Adrenal gland (tissue), 12 donors: ENCODE measurements around the gene CNRIP1. TPM values are rescaled to one million over a fixed set of nuclear protein-coding genes. Genes with fewer than 3 reads are reported as not detected.

ENCODE experiments used
- DNase-seq, 7 donors: peaks; one replicate each; pipeline ENCODE4 v3.0.0-alpha.2; 2019 to 2020
- H3K27ac ChIP-seq, 5 donors: fragments of 200-600 bp; sonication (generic) in 4 of 5; 1 replicate in 3 of 5; 2 replicates in 2 of 5; pipeline versions ENCODE4 v1.5.1 to v1.8.0; 2016 to 2020; ENCODE audit warnings: mild to moderate bottlenecking in 1 of 5
- H3K27me3 ChIP-seq: fragments of 200-600 bp; 2 replicates; pipeline ENCODE4 v1.8.0; 2021
- H3K36me3 ChIP-seq, 2 donors: fragments of 200-600 bp; replicated peaks in 1 of 2; 1 replicate in 1 of 2; 2 replicates in 1 of 2; pipeline versions ENCODE4 v1.5.1 to v1.8.0; 2018 to 2022
- H3K4me1 ChIP-seq, 2 donors: fragments of 200-600 bp; replicated peaks in 1 of 2; 1 replicate in 1 of 2; 2 replicates in 1 of 2; pipeline versions ENCODE4 v1.5.1 to v1.8.0; 2018 to 2021
- H3K4me3 ChIP-seq, 4 donors: fragments of 200-600 bp; sonication (generic) in 3 of 4; one replicate each; pipeline ENCODE4 v1.5.1; 2016 to 2018
- H3K9me3 ChIP-seq, 3 donors: fragments of 200-600 bp; sonication (generic) in 1 of 3; replicated peaks in 1 of 3; 1 replicate in 2 of 3; 2 replicates in 1 of 3; pipeline versions ENCODE4 v1.5.1 to v1.8.0; 2016 to 2021
- POLR2A ChIP-seq, 2 donors: fragments of 450-650 bp; IDR thresholded peaks; one replicate each; pipeline ENCODE4 v1.6.1; 2017; ENCODE audit warnings: antibody characterized with exemption in 2 of 2, mild to moderate bottlenecking in 2 of 2, moderate library complexity in 1 of 2
- WGBS, 4 donors: extraction: QIAGEN DNeasy Blood & Tissue Kit in 2 of 4; methylation state at CpG; one replicate each; pipeline versions ENCODE4 v1.1.5 to v1.1.7; 2013 to 2017; 5-methylcytosine and 5-hydroxymethylcytosine counted together
- intact Hi-C, 2 donors: fragments of 100-400 bp; cut with DNase I; formaldehyde crosslinking; loops; one replicate each; pipeline versions ENCODE4 v1.14.1 to v1.15.0; 2022 to 2023
- polyA plus RNA-seq, 3 donors: library from polyadenylated mRNA; stranded (reverse); fragments of 200-250 nt in 2 of 3; fragments of 350-450 nt in 1 of 3; fragmentation: Illumina TruSeq in 1 of 3; extraction: RNeasy Lipid Tissue Mini Kit (QIAGEN cat#74804) in 1 of 3; gene quantifications; one replicate each; pipeline ENCODE4 v1.2.3, GENCODE V29; 2013 to 2014
- total RNA-seq, 9 donors: library from RNA; depleted of rRNA in 4 of 9; stranded (reverse); fragments of >200 nt in 4 of 9; fragments of 120-200 nt in 1 of 9; fragmentation: NEBNext Ultra II Directional in 1 of 9; extraction: Animal tissue kit (Norgen Biotek cat#: 25700) in 1 of 9; gene quantifications; one replicate each; pipeline versions ENCODE4 v1.1.0 to v1.2.4, GENCODE V29; 2013 to 2023
- TF ChIP-seq, protein P1 (sequence below), 6 experiments: fragments of 450-650 bp in 4 of 6; fragments of 200-600 bp in 2 of 6; sonication (generic) in 1 of 6; IDR thresholded peaks; 1 replicate in 5 of 6; 2 replicates in 1 of 6; pipeline versions ENCODE4 v1.5.1 to v1.8.0; 2016 to 2021; ENCODE audit warnings: antibody characterized with exemption in 6 of 6, mild to moderate bottlenecking in 2 of 6, moderate library complexity in 1 of 6
- donor health status: healthy with polysubstance abuse.
- donor health status: Bipolar disorder and iron deficiency.
- donor health status: DM: yes; HTN: yes; CAD: no.
- donor health status: DM: no; HTN: no; CAD: no.
- donor health status: DM: no; HTN: no; CAD: no.
- donor health status: DM: yes; HTN: yes; CAD: no.

The CNRIP1 gene
- total and polyA plus RNA-seq, 12 donors, result 4.3 to 16.6 (median 13.0) TPM

DNA sequence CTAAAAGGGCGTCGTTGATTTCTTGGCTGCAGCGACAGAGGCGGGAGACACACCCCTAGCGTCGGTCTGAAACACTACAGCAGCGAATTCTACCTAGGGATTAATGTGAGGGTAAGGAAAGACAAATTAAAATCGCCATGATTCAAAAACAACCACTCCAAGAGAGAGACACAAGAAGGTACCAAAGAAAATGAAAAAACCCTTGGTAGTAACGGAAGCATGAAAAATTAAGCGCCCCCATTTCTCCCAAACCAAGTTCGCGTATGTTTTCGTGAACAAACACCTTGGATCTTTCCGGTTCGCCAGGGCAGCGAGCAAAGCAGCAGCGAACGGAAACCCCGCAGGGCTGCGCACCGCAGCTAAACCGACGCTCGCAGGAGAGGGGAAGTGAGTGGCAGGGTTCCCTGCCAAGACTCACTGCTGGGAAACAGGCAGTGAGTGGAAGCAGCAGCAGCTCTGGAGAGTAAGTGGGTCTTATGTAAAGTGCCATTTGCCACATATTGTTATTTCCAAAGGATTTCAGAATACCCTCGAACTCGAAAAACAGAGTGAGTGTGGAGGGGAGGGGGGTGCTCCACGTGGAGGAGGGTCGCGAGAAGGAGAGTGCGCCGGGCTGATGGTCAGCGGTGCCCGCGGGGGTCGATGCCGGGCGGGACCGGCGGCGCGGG lies 68.4 kb downstream of the CNRIP1 start:
- Histone ChIP-seq H3K36me3 (no peaks in the 10 kb centered on the region), H3K27me3 (no peaks in the 10 kb centered on the region), H3K9me3 (no peaks in the 10 kb centered on the region), H3K4me3 (peak overlapping the region; percentile 44 to 96 (median 86)), H3K27ac (peak overlapping the region; percentile 85 to 100 (median 96)), H3K4me1 (peaks cover 26 to 55% of the 10 kb centered on the region in 2 donors)
- 0 to 1% (median 0%) methylated on average over 23 to 41 of the region's 41 CpGs for WGBS, 4 donors
- DNase-seq, result peak; percentile 66 to 89 (median 76)
- intact Hi-C loops, result loop anchor here in 1 of 2 donors (5.0 to 10.0 kb wide), 2 partner anchors 94 to 127 kb away; partner anchors contain the start of gene PNO1
- TF ChIP-seq, protein P1, sequence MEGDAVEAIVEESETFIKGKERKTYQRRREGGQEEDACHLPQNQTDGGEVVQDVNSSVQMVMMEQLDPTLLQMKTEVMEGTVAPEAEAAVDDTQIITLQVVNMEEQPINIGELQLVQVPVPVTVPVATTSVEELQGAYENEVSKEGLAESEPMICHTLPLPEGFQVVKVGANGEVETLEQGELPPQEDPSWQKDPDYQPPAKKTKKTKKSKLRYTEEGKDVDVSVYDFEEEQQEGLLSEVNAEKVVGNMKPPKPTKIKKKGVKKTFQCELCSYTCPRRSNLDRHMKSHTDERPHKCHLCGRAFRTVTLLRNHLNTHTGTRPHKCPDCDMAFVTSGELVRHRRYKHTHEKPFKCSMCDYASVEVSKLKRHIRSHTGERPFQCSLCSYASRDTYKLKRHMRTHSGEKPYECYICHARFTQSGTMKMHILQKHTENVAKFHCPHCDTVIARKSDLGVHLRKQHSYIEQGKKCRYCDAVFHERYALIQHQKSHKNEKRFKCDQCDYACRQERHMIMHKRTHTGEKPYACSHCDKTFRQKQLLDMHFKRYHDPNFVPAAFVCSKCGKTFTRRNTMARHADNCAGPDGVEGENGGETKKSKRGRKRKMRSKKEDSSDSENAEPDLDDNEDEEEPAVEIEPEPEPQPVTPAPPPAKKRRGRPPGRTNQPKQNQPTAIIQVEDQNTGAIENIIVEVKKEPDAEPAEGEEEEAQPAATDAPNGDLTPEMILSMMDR (IDR thresholded peaks at IDR 0.05), result peak; percentile 60 to 88 (median 76)
- TF ChIP-seq POLR2A (IDR thresholded peaks at IDR 0.05), result peak; percentile 20 to 65

DNA sequence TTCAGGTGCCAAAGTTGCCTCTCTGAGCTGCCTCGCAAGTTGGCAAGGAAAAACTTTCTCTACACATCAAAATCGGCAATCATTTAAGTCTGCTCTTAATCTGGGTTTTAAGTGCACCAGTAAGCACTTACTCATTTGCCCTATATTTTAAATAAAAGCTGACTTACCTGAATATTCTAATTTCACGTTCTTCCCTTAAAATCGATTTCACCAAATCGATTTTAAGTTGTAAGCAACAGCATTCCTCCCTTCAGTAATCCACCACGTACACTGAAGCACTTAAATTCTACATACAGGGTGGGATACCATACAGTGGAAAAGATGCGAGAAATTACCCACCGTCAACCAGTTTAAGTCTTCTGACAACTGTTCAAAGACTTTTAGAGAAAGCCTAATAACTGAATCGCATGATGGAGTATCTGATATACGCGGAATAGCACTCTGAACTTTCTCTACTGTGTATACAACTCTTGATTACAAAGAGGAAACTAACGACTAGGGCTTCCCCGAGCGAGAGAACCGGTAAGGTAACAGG lies 69.0 kb downstream of the CNRIP1 start:
- Histone ChIP-seq H3K9me3 (no peaks in the 10 kb centered on the region), H3K36me3 (no peaks in the 10 kb centered on the region), H3K4me1 (peaks cover 32 to 61% of the 10 kb centered on the region in 2 donors), H3K4me3 (peak overlapping the region in 2 of 4 donors; percentile 44 to 96), H3K27me3 (no peaks in the 10 kb centered on the region), H3K27ac (peak overlapping the region; percentile 85 to 100 (median 96))
- no peak for DNase-seq
- intact Hi-C loops, result loop anchor here in 1 of 2 donors (5.0 to 10.0 kb wide), 2 partner anchors 93 to 126 kb away; partner anchors contain the start of gene PNO1
- 3 to 6% (median 5%) methylated on average over 15 of the region's 15 CpGs for WGBS, 4 donors
- TF ChIP-seq POLR2A (IDR thresholded peaks at IDR 0.05), result no peak
- TF ChIP-seq, protein P1 (IDR thresholded peaks at IDR 0.05), result no peak

DNA sequence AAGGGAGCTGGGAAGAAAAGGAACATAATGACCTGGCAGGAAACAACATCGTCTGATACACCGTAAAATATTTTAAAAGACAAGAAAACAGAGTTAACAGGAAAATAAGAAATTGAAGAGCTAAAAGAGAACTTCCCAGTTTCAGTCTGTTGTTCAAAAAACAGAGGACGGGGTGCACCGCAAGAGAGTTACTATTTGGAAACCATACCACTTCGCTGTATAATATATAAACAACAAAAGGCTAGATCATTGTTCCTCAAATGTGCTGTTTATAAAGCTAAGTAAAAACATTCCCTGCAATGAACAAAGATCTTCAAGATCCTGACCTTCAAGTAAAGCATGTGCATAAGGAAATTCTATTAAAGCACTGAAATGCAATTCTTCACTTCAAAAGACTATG lies 69.6 kb downstream of the CNRIP1 start:
- DNase-seq, result no peak
- H3K36me3 ChIP-seq, result no peaks in the 10 kb centered on the region
- H3K27me3 ChIP-seq, result no peaks in the 10 kb centered on the region
- TF ChIP-seq, protein P1 (IDR thresholded peaks at IDR 0.05), result no peak
- TF ChIP-seq POLR2A (IDR thresholded peaks at IDR 0.05), result no peak
- H3K27ac ChIP-seq, result peak overlapping the region in 3 of 5 donors; percentile 96 to 100 (median 97)
- H3K4me3 ChIP-seq, result peak overlapping the region in 2 of 4 donors; percentile 44 to 96
- 10 to 21% (median 18%) methylated on average over 5 of the region's 5 CpGs for WGBS, 4 donors
- no peaks in the 10 kb centered on the region for H3K9me3 ChIP-seq
- H3K4me1 ChIP-seq, result peaks cover 36 to 65% of the 10 kb centered on the region in 2 donors
- intact Hi-C loops, result loop anchor here in 1 of 2 donors (5.0 to 10.0 kb wide), 2 partner anchors 93 to 125 kb away; partner anchors contain the start of gene PNO1

DNA sequence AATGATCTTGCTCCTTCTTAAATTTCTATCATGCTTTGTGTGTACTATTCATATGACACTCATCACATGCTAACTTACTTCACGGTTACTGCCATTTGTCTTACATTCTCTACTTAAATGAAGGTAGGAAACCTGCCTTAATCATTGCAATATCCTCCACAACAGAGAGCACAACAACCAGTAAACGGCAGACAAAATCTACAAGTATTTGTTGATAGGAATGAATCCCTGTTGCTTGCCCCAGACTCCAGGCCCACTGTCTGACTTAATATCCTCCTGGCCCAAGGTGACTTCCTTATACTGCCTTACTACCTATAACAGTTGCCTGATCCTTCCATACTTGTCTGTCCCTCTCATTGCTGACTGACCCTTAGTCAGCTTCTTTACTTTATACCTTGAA lies 70.9 kb downstream of the CNRIP1 start:
- 66 to 73% (median 71%) methylated on average over 2 of the region's 2 CpGs for WGBS, 4 donors
- H3K4me1 ChIP-seq, result peaks cover 35 to 71% of the 10 kb centered on the region in 2 donors
- H3K36me3 ChIP-seq, result no peaks in the 10 kb centered on the region
- DNase-seq, result no peak
- no peak for TF ChIP-seq POLR2A (IDR thresholded peaks at IDR 0.05)
- TF ChIP-seq, protein P1 (IDR thresholded peaks at IDR 0.05), result no peak
- no peak overlapping the region for H3K27ac ChIP-seq
- H3K4me3 ChIP-seq, result peak overlapping the region in 1 of 4 donors; percentile 9
- intact Hi-C loops, result loop anchor here in 1 of 2 donors (10.0 kb wide), 1 partner anchor 124 kb away; no protein-coding TSS in a partner anchor
- no peaks in the 10 kb centered on the region for H3K9me3 ChIP-seq
- no peaks in the 10 kb centered on the region for H3K27me3 ChIP-seq
